Vagina (tissue), 1 donor: ENCODE measurements around the gene PLPPR5. TPM values are rescaled to one million over a fixed set of nuclear protein-coding genes. Genes with fewer than 3 reads are reported as not detected.

Source experiments
- small RNA-seq: library from RNA; depleted of rRNA; stranded (forward); fragments of <200 nt; gene quantifications from one replicate; pipeline ENCODE3, GENCODE V24; 2016
- total RNA-seq: library from RNA; depleted of rRNA; stranded (reverse); fragments of >200 nt; gene quantifications from one replicate; pipeline ENCODE4 v1.2.3, GENCODE V29; 2016

The PLPPR5 gene
- total RNA-seq, 1 donor from 2014 or later, result not detected

Small RNA genes lying within 50 kb of the gene (small RNA-seq; reads per million reads assigned to genes)
- not detected for gene AL445433.1
